Brain pericyte (primary cell): ENCODE measurements around the gene SCD.

Source experiments
- DNase-seq: peaks from one replicate; pipeline ENCODE4 v3.0.0-alpha.2; 2012; ENCODE audit warnings: low read depth, low spot score

Gene SCD

DNA sequence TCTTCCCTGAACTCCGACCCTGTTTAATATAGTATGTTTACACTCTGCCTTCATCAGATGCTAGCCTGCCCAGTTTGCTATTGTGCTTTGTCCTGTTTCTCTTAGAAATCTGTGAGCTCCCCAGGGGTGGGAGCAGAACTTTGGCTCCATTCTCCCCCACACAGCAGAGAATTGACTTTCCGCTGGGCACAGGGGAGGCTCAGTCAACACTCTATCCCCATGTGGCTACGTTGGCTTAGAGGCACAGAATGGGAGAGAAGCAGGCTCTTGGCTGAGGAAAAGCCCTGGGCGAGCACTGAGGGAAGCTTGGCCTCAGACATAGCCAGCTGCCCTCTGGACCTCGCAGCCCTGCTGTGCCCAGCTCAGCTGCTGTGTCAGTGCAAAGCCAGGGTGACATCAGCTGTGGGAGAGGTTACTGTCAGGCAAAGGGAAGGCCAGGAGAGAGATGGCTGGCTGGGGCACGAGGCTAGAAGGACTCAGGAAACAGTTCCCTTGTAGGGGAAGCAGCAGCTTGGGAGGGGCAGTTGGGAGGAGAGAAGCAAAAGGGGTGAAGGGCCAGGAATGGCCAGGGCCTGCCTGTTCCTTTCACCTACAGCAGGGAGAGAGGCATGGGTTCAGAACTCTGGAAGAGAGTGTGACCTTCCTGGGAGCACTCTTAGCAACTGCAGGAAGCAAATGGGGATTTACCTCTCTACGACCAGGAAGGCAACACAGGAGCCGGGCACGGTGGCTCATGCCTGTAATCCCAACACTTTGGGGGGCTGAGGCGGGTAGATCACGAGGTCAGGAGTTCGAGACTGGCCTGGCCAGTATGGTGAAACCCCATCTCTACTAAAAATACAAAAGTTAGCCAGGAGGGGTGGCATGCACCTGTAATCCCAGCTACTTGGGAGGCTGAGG, 5.8 kb upstream of the SCD start:
- DNase-seq: peak; percentile 91

DNA sequence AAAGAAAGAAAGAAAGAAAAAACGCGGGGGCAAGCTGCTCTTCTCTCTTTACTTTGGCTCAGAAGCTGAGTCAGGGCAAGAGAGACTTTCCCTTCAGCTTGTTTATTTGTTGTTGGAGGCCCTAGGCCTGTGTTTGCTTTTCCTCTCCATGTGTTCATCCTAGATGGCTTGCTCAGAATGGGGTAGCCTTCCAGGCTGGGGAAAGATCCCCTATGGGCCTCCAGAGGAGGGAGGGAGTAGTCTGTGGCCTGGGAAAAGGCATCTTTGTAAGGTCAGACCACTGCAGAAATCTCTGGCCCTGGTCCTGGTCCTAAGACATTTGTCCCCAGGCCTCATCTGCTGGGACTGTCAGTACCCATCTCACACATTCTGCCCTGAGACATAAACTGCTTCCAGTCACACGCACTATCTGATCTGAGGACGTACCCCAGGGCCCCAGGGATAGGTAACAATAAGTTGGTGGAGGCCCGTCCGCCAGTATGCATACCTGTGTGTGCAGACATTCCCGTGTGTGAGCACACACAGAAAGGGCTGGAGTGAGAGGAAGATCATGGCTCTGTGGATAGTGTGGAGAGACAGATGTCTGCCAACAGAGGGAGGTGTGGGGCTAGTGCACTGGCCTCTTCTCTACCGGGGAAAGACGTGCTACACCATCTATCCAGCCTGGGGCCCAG, 4.9 kb upstream of the SCD start:
- DNase-seq: peak; percentile 70

DNA sequence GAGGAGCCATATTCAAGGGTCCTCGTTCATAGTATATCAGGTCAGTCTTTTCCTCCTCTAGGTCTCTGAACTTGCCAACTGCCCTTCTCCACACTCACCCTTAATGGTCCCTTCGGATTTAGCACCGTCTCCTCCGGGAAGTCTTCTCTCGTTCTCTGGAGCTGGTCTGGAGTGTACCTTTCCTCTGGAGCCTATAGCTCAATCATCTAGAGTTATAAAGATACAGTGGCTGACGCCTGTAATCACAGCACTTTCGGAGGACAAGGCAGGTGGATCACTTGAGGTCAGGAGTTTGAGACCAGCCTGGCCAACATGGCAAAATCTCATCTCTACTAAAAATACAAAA, 4.4 kb upstream of the SCD start:
- no peak for DNase-seq

DNA sequence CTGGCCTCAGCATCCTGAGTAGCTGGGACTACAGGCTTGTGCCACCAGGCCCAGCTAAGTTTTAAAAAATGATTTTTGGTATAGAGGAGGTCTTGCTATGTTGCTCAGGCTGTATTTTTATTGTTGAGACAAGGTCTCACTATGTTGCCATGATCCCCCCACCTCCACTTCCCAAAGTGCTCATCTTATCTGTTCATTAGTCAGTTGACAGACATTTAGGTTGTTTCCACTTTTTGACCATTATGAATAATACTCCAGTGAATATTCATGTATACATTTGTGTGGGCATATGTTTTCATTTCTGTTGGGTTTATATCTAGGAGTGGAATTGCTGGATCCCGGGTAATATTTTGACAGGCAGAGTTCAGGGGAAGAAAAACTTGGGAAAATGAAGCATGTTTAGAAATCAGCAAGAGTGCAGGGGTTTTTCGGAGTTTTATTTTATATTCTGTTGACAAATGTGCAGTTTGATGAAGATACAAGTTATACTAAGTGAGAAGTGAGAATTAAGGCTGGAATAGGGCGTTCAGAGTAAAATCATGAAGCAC, 2.7 kb upstream of the SCD start:
- no peak for DNase-seq

DNA sequence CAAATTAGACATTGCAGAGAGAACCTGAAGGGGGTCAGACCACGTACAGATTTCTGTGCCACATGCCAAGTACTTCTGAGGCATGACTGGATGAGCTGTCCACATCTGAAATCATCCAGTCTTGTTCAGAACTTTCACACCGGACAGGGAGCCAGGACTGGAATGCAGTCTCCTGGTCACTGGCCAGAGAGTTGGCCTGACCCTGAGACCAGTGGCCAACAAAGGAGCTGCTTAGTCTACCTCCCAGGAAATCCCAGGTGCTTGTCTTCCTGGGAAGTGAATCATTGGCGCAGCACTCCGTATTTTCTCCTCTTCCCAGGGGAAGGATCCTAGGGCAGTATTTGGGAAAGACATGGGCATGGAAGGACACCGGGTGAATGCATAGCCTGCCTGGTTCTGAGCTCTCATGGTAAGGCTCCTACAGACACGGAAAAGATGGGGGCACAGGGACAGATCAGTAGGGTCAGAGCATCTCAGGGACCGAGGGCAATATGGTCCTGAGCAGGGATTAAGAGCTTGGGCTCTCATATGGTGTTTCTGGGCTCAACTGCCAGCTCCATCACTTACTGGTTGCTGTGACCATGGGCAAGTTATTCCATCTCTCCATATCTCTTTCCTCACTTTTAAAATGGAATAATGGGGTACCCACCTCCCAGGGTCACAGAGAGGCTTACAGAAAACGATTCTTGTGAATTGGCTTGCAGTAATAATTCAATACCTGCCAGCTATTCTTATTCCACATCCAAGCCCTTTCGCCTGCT, 1.3 kb upstream of the SCD start:
- no peak for DNase-seq

DNA sequence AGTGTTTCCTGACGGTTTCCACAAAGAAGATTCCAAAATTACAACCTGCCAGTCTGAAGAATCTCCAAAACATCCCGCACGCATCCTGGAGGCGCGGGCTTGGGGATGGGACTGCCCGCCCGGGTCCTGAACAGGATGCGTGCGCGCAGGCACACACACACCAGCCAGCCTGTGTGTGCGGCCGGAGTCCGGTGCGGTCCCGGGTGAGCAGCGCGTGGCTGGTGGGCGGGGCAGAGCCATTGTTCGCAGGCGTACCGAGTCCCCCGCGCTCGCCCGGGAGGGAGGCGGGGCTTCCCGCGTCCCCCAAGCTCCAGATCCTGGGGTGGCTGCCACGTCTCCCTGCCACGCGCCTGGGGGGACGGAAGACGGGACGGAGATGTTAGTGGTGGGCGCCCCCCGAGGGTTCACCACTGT, 675 bp upstream of the SCD start:
- no peak for DNase-seq

DNA sequence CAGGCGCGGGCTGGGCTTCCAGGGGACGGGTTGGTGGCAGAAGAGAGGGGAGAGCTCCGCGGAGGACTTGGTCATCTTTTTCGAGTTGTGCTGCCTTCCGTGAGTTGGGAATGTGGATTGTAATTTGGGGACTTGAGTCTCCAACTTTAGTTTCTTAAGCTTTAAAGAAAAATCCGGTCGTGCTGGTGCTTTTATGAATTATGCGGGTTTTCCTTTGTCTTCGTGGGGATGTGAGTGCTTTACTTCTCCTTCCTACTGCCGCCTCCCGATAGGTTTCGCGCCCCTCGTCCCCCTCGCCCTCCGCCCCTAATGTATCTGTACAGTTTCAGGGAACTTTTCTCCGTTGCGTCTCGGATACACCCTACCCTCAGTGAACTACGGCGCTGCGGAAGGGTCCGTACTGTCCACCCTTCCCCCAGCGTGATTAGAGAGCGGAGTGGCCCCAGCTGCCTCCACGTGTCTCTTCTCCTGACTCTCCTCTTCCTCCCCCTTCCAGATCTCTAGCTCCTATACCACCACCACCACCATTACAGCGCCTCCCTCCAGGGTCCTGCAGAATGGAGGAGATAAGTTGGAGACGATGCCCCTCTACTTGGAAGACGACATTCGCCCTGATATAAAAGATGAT, 649 bp downstream of the SCD start:
- no peak for DNase-seq

DNA sequence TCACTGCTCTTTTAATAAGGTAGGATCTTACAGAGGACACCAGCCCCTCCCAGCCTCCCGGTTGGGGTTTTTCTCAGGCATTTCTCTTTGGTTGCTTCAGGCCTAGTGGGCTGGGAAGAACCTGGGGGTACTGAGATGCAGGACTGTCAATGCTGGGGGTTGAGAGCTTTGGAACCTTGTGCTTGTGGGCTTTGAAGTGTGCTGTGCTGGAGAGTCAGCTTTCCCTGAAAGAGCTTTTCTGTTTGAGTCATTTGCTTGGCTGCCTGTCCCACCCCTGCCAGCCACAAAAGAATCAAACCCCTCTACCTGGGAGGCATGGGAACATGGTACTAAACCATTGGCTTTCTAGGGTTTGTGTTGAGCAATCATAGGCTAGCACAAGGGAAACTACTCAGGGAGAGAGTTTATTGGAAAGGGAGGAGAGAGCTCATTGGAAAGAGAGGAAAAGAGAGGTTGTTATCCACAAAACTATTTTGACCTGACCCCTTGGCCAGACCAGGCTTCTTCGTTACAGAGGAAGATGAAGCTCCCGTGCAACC, 1.4 kb downstream of the SCD start:
- no peak for DNase-seq

DNA sequence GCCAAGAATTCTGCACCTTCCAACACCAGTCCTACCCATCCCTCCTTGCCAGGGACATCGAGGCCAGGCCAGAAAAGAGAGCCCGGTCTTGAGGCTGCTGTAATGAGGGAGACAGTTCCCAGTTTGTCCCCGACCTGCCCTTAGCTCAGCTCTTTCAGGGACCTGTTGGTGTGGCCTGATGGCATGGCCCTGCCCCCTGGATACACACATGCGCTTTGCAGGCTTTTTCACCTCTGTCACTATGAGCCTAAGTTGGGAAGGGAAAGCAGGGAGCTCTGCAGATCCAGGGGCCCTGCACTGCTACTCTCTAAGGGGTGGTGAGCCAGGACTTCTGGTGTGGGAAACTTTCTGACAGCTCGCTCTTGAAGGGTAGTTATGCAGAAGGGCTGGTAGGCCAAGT, 2.1 kb downstream of the SCD start:
- no peak for DNase-seq

DNA sequence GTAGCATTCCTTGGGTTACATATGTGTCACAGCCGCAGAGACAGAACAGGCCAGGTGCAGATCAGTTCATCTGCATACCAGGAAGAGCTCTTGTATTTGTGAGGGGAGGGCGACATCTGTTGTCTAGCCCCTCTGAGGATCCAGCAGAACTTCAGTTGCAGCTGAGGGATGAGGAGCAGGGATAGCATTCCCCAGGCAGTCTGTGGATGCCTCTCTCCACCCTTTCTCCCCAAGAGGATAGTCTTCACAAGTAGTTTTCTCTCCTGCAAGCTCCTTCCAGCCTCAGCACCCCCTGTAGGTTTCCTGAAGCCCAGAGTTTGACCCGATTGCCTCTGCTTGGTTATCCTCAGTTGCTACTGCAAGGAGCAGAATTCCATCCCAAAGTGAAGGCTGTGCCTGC, 2.6 kb downstream of the SCD start:
- no peak for DNase-seq

DNA sequence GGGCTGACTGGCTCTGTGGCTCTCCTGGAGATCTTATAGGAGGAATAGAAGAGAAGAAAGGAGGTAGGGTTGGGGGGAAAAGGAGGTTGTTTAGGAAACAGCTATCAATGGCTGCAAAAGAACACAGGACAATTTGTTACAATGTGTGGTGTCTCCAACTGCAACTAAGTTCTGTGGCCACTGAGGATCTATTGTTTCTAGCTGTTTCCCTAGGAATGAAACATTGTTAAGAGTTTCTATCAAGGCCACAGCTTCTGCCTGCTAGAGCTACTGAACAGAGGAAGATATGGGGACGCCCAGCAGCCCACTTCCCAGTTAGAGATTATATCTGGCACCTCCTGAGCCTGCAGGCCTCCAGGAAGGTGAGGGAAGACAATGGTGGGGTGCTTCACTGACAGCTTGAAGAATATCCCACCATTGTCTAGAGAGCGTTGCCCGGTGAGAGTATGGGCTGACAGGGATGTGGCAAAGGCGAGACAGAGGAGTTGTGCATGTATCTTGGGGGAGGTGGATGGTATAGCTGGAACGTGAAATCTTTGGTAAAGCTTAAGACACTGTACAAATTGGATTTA, 4.0 kb downstream of the SCD start:
- no peak for DNase-seq

DNA sequence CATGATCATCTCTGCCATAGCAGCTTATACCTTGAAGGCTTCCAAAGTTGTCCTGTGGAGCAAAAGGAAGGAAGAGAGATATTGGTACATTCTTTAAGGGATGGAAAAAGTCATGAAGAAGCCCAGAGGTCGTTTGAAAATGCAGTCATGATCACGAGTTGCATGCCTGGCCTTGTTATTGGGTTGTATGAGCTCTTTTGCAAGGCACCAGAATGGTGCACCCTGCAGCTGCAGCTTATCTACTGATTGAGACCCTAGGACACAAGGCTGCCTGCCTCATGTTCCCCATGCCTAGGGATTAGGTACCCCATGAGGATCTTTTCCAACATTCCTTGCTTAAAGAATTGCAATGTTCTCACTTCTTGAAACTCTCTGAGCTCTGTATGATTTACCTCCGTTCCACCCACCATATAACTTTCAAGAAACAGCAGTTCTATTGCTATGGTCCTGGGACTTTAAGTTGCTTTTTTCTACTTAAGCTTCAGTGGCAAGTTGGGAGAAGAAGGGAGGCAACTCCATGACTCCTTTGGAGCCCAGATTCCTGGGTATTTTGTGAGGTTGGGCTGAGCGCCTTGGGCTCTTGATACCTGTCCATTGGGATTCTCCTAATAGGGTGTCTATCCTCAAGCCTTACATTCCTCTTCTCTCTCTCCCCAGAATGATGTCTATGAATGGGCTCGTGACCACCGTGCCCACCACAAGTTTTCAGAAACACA, 6.9 kb downstream of the SCD start:
- no peak for DNase-seq

DNA sequence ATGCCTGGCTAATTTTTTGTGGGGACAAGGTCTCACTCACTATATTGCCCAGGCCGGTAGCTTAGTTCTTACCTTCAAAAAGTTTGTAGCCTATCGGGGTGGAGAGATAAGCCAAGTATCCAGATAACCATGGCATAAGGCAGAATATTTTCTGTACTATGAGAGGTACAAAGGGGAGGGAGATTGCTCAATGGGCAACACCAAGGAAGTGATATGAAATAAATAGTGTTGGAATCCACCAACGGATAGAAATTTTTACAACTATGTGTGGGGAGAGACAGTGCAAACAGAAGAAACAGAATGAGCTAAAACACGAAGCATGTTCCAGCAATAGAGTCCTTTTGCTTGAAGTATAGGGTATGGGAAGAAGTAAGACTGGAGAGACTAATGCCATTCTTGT, 8.1 kb downstream of the SCD start:
- DNase-seq: no peak

DNA sequence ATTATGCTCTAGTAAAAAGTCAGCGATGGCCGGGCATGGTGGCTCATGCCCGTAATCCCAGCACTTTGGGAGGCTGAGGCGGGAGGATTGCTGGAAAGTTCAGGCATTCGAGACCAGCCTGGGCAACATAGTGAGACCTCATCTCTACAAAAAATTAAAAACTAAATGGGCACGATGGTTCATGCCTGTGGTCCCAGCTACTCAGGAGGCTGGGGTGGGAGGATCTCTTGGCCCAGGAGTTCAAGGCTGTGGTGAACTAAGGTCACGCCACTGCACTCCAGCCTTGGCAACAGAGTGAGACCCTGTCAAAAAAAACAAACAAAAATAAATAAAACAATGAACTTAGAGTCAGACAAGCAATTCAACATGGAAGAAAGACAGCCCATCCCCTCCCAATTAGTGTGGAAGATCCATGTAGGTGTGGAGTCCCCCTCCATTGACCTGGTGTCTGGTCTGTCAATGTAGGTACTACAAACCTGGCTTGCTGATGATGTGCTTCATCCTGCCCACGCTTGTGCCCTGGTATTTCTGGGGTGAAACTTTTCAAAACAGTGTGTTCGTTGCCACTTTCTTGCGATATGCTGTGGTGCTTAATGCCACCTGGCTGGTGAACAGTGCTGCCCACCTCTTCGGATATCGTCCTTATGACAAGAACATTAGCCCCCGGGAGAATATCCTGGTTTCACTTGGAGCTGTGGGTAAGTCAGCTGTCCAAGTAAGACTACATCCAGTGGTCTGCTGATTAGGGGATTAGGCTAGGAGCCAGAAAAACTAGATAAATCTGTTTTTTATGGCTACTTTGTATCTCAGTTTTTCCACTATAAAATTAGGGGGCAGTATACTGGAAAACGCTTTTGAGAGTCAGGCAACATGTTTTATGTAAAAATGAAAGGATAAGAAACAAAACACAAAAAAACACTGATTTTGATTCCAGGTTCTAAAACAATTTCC, 9.3 kb downstream of the SCD start:
- DNase-seq: no peak

DNA sequence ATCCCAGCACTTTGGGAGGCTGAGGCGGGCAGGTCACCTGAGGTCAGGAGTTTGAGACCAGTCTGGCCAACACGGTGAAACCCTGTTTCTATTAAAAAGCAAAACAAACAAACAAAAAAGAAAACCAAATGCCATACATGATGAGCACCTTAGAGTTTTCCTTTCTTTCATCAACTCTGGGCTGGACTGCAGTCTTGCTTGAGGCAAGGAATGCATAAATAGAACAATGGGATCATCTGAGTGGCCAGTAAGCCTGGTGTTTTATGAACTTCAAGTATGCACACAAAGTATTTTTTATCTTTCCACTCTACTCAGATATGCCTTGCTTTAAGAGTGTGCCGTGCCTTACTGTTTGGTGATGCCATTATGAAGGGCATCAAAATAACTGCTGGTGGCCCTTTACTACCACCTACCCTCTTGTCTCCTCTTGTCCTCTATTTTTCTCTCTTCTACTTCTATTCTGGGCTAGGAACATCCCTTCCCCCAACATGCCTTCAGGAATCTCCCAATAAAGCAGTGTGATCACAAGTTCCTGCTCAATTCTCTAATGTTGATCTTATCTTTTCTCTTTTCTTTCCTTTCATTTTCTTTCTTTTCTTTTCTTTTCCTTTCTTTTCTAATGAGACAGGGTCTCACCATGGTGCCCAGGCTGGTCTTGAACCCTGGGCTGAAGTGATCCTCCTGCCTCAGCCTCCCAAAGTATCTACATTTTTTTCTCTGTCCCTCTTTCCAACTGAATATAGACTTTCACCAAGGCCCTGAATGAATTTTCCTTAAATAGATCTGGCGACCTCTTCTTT, 10.2 kb downstream of the SCD start:
- DNase-seq: no peak

DNA sequence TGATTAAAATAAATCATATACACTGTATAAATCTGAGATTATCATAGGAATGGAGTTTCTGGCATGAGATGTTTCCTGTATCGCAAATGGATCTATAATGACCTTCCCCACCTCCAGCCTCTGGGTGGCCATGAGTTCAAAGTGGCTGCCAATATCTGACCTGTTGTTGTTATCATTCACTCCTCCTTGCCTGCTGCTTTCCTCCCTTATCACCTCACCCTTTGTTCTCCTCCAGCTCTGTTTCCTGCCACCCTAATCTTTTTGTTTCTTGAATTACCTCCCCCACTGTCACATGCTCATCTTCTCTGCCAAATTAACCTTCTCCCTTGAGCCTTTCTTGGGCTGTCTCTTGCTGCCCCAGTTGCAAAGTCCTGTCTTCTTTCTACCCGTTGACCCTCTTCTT, 12.0 kb downstream of the SCD start:
- no peak for DNase-seq

DNA sequence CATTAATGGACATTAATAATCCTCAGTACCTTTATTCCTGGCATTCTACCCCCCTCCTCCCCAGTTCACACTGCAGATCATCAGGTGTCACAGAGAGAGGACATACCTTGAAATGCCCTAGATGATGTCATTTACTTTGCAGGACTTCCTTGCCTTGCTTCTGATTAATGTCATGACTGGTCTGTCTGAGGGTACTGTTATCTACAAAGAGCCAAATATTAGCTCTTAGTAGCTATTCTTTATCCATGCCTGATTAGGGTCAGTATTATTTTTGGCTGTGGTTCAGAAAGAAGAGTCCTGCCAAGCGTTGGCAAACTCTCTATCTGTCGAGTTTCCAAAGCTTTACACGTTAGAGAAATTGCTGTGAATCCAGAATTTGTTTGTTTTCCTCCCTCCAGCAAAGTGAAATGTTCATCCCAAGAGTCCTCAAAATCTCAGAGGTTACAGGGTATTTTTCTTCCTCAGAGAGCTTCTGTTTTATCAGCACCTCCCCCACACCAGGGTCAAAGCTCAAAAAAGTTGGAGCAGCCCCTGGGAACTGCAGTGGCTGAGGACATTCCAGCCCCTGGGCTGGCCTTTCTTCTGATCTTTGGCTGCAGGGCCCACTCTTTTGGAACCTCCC, 12.6 kb downstream of the SCD start:
- DNase-seq: no peak

DNA sequence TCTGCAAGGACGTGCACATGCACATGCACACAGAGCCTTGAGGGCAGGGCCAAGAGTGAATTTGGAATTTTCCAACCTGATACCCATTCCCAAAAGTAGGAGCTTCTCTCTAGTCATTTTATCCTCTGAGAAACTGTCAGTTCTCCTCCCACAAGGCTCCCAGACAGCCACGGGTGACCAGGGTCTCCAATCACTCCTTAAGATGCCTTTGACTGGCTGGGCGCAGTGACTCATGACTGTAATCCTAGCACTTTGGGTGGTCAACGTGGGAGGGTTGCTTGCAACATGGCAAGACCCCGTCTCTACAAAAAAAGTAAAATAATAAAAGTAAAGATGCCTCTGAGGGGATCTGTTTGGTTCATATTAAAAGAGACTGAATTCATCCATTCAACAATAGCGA, 13.2 kb downstream of the SCD start:
- no peak for DNase-seq
